ENCODE measurements around the gene GGTA1.
A peak's percentile ranks its signal among the peaks of the same experiment; 100 is the strongest.
"Not testable (repeated sequence)": the region's sequence is repeated elsewhere in the genome, so short reads cannot be mapped to it uniquely, and the experiment has no call there.

Gene GGTA1

DNA sequence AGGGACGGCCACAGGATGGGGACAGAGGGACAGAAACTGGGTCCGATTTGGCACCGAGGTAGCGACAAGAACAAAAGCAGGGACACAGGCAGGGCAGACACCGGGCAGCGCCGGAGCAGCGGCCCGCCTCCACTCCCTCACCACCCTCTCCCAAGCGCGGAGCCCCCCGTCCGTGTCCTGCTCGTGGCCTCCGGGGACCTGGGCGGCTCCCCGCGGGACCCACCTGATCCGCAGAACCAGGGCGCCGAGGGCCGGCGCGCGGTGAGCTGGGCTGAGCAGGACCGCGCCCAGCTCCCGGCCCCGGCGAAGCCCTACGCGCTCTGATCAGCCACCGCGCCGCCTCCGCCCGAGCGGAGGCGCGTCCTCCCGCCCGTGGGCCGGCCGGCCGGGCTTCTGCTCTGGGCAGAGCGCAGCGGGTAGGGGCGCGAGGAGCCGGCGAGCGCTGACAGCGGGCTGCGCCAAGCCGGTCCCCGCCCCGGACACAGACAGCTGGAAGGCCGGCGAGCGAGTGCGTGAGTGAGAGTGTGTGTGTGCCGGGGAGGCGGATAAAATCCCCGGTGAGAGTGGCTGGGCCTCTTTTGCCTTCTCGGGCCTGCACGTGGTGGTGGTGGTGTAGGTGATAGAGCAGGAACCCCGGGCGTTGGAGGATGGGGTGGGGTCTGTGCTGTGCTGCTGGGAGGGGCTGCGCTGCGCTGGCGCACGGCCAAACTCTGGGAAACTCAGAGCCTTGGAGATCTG is at the start of gene GGTA1:
Gene GGTA1 (minus strand): TSS at position 418 of the 738 bp plus-strand sequence. CDS start 31,922 bp downstream, outside the sequence.
- peak; percentile 5 for DNase-seq (ENCODE audit: low read depth)

DNA sequence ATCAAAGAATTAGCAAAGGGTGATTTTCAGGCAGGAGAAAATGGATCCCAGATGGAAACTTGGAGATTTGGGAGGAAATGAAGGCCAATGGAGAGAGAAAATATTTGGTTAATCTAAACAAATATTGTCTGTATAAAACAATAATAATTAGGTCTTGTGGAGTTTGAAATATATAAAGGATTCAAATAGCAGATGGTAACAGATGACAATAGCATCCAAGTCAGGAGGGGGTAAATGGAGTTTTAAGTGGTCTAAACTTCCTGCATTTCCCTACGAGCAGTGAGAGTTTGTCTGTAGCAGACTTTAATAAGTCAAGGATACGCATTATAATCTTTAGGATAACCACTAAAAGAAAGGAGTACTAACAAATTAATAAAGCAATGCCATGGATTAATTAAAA is 49.0 kb upstream of the GGTA1 start:
- no peak for DNase-seq (ENCODE audit: low read depth)

DNA sequence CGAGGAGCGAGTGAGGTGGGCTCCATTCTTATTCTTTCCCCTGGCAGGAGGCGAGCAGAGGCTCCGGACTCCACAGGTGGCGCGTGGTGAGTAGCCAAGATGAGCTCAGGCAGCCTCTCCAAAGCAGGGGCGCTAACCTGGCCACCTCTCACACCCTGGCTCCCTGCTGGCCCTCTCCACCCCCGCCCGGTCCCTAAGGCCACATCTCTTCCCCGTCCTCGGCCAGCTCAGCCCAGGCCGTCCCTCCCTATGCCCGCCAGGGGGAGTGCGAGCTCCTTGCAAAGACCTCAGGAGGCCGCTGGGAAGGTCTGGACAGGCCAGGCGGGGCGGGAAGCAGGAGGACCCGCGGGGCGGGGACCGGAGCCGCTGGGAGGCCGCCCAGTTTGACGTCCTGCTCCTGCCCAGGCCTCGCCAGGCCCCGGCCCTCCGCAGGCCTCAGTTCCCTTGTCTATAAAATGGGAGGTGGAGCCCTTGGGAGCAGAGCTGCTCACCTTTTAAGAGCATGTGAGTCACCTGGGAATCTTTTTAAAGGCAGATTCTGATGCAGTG is 46.3 kb upstream of the GGTA1 start:
- DNase-seq (ENCODE audit: low read depth): peak; percentile 67

DNA sequence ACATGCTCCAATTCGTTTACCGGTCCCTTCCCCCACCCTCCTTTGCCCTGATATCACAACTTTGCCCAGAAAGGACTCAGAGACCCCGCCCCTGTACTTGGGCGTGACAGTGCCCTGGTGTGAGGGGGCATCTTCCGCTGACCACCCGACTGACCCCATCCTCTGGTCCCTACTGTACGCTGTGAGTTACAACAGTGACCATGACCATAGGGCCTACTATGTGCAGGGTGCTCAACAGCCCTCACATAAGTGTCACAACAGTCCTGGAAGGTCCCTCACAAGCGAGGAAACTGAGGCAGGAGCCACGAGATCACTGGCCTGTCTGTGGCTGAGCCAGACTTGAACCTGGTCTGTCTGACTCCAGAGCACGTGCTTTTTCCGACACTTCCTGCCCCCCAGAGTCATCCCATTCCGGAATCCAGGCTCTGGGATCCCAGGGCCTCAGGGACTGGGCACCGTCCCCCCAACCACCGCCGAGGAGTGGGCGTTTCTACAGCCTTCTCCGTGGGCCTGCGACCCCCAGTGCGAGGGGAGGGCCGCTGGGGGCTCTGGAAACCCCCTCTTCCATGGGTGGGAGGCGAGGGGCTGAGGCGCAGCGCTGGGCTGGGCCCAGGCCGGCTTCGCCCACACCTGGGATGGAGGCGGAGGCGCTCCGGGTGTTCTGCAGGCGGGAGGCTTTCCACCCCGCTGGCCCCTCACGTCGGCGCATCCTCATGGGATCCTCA is 45.7 kb upstream of the GGTA1 start:
- DNase-seq (ENCODE audit: low read depth): no peak

DNA sequence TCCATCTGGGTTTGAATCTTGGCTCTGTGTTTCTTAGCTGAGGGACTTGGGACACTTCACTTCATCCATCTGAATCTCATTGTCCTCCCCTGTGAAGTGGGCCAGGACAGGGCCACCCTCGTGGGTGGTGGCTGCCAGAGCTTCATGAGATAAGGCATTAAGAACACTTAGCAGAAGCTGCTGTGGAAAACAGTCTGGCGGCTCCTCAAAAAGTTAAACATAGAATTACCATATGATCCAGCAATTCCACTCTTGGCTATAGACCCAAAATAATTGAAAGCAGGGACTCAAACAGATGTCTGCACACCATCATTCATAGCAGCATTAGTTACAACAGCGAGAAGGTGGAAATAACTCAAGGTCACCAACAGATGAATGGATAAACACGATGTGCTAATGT is 42.4 kb upstream of the GGTA1 start:
- no peak for DNase-seq (ENCODE audit: low read depth)

DNA sequence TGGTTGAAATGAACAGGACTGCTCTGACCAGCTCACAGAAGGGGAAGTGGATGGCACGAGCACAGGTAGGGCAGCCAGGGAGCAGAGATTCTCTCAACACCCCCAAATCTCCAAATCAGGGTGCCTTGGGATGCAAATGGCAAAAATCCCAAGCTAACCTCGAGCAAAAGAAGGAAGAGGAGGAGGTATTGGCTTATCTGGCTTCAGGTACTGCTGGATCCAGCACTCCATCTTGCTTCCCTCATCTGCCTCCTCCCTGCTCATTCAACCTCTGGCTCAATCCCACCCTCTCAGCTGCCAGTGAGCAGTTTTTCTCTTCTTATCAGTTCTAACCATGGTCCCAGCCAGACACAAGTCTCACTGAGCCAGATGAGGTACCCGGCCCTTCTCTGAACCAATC is 41.6 kb upstream of the GGTA1 start:
- no peak for DNase-seq (ENCODE audit: low read depth)

DNA sequence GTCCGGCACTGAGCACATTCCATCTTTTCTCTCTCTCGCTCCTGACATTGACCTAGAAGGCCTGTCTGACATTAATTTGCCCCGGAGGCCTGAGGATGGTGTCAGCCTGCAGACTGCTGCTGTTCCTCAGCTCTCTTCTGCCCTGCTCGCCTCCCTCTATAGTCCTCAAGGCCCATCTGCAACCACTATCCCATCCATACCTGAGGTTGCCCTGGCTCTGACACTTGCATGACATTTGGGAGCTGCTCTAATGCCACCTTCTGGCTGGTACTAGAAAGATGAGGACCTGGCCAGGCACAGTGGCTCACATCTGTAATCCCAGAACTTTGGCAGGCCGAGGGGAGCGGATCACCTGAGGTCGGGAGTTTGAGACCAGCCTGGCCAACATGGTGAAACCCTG is 38.6 kb upstream of the GGTA1 start:
- no peak for DNase-seq (ENCODE audit: low read depth)

DNA sequence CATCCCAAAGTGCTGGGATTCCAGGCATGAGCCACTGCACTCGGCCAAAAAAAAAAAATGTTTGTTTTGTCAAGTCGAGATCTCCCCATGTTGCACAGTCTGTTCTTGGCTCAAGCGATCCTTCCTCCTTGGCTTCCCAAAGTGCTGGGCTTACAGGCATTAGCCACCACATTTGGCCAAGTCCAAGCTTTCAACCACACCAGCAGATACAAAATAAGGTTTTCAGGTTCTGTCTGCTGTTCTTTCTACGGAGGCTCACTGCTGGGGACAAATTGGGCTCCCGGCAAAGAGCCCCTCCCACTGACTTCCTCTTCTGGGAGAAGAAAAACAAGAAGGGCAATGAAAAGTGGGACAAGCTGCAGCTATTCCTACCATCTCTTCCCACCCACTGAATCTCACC is 37.6 kb upstream of the GGTA1 start:
- DNase-seq (ENCODE audit: low read depth): no peak

DNA sequence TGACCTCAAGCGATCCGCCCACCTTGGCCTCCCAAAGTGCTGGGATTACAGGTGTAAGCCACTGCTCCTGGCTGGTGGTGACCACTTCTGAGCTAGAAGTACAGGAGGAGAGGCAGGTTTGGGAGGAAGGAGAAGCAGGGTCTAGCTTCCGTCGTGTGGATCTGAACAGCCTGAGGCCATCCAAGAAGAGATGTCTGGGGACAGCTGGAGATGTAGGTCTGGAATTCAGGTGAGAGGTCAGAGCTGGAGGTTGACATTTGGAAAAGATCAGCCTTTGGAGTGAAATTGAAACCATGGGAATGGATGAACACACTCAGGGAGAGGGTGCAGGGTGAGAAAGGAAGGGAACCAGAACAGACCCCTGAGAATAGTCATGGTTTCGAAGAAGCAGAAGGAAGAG is 33.2 kb upstream of the GGTA1 start:
- no peak for DNase-seq (ENCODE audit: low read depth)

DNA sequence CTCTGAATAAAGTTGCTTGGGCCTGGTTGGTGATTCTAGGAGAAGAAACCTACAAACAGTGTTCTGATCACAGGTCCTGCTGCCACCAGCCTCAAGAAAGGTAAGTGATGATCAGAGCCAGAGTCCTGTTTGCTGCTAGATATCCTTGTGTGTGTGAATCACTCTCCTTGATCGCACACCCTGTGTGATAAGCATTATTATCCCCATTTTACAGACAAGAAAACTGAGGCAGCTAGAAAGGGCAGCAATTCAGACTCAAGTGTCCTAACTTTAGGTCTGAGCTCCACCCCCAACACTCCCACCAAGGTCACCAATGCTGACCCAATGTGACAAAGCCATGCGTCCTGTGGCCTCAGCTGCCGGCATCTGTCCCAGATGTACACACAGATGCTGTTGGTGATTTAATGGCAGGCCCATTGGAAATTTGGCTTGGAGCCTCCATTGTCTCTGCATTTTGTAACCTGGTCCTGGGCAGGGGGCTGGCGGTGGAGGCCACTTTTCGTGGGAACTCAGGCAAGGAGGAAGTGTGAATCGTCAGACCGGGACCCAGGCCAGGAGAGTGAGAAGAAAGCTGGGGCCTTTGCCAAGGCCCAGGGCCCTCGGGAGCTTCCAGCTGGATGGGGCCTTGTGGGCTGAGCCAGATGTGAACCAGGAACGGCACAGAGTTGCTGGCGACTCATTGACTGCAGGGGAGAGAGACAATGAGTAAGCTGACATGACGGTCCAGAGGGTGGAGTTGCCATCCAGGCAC is 29.8 kb upstream of the GGTA1 start:
- peak; percentile 94 for DNase-seq (ENCODE audit: low read depth)

DNA sequence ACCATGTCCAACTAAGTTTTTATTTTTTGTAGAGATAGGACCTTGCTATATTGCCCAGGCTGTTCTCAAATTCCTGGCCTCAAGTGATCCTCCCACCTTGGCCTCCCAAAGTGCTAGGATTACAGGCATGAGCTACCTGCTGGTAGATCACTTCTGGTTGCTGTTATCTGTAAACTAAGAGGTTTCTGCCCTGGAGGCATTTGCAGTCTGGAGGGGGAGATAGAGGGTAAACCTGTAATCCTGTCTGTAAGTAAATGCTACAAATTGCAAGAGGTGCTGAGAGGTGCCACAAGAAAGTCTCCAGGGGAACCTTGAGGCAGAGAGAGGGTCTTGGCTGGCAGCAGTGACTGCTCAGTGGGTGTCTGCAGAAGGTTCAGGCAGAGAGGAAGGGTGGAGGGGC is 29.0 kb upstream of the GGTA1 start:
- DNase-seq (ENCODE audit: low read depth): no peak

DNA sequence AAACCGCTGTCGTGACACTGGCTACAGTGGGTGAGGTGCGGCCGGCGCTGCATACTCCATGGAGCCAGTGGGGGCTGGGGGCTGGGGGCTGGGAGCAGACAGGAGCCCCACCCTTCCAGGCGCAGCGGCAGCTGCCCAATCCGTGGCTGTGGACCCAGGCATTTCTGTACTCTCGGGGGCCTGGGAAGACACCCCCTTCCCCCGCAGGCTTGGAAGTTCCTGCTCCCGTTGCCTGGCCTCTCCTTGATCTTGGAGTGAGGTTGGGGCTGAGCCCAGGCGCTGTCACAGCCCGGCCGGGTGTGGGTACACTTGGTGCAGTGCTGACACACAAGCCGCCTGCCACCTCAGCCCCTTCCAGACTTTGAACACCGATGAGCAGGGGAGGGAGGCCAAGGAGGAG is 27.7 kb upstream of the GGTA1 start:
- DNase-seq (ENCODE audit: low read depth): no peak

DNA sequence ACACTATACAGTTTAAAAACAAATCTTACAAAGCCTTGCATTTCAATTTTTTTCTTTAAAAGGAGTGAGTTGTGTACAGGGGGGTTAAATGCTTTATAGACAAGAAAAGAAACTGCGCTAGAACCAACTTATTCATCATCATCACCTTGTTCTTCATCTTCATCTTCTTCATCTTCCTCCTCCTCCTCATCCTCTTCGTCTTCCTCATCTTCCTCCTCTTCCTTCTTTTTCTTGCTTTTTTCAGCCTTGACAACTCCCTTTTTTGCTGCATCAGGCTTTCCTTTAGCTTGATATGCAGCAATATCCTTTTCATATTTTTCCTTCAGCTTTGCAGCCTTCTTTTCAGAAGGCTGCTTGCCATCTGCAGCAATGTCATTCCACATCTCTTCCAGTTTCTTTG is 20.0 kb upstream of the GGTA1 start:
- not testable (repeated sequence) for DNase-seq (ENCODE audit: low read depth)

DNA sequence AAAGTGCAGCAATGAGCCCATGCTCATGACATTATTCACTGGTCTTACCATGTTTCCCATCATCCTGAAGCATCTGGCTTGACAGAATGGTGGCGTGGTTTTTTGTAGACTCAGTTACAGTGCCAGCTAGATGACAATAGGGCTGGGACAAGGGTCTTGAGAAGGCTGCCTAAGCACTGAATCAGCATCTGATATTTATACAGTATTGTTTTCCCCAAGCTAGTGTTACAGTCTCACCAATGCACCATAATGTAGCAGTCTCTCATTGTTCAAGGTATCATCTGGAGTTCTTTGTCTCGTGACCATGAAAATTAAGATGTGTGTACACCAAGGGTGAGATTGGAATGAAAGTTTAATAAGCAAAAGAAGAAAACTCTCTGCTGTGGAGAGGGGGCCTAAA is 19.0 kb upstream of the GGTA1 start:
- no peak for DNase-seq (ENCODE audit: low read depth)

DNA sequence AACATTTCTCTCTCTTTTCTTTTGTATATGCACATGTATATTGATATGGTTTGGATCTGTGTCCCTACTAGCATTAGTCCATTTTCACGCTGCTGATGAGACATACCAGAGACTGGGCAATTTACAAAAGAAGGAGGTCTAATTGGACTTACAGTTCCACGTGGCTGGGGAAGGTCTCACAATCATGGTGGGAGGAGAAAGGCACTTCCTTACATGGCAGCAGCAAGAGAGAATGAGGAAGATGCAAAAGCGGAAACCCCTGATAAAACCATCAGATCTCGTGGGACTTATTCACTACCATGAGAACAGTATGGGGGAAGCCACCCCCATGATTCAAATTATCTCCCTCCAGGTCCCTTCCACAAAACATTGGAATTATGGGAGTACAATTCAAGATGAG is 13.5 kb upstream of the GGTA1 start:
- not testable (repeated sequence) for DNase-seq (ENCODE audit: low read depth)

DNA sequence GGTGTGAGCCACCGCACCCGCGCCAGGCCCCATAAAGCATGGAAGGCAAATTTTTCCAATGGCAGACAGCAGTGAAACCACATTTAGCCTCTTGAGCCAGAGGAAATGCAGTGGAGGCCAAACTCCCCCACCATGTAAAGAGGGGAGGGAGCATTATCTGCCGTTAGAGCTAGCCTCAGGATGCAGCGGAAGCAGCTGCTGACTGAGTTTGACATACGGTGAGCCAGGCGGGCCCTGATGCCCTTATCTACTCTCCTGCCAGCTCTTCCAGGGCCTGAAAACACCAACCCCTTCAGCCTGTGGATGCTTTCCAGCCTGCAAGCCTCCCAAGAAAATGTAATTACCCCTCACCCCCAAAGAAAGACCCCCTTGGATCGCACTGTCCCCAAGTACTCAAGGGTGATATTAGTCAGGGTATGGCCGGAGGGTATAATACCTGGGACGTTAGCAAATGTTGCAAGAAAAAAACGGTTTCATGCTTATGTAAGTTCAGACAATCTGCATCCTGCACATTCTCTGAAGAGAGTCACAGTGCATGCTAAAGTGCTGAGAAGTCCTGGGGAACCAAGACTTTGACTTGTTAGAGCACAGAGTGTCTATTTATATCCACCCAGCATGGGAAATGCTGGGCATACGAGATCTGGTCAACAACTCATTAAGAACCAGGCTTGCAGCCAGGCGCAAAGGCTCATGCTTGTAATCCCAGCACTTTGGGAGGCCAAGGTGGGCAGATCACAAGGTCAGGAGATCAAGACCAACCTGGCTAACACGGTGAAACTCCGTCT is 11.3 kb upstream of the GGTA1 start:
- no peak for DNase-seq (ENCODE audit: low read depth)

DNA sequence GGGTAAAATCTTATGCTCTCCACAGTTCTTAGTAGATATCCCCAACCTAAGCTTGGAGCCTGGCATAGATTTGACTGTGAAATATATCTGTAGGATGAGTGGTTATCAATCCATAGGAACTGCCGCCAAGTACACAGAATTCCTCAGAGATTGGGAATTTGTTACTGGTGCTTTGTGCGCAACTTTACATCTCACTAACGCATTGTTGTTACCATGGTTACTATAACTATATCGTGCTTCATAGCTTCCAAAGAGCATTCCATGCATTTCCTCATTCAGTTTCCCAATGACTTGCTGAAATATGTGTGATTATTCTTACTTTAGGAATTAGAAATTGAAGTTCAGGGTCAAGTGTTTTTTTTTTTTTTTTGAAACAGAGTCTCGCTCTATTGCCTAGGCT is 9.5 kb upstream of the GGTA1 start:
- DNase-seq (ENCODE audit: low read depth): peak; percentile 46

DNA sequence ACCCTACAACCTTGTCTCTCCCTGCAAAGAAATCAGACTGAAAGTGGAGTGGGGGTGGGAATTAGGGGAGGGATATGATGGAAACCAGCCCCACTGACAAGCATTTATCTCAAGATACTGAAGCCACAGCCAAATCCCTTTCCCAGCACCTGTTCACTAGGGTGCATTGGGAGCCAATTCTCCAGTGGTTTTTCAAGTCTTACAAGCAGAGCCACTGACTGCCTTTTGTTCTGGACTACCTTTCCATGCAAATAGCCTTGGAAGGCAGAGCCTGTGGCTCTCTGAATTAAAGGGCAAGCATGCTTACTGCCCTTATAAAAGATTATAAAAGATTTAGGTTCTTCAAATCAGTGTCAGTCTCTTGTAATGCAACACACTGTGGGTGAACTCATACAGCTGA is 8.8 kb upstream of the GGTA1 start:
- no peak for DNase-seq (ENCODE audit: low read depth)

DNA sequence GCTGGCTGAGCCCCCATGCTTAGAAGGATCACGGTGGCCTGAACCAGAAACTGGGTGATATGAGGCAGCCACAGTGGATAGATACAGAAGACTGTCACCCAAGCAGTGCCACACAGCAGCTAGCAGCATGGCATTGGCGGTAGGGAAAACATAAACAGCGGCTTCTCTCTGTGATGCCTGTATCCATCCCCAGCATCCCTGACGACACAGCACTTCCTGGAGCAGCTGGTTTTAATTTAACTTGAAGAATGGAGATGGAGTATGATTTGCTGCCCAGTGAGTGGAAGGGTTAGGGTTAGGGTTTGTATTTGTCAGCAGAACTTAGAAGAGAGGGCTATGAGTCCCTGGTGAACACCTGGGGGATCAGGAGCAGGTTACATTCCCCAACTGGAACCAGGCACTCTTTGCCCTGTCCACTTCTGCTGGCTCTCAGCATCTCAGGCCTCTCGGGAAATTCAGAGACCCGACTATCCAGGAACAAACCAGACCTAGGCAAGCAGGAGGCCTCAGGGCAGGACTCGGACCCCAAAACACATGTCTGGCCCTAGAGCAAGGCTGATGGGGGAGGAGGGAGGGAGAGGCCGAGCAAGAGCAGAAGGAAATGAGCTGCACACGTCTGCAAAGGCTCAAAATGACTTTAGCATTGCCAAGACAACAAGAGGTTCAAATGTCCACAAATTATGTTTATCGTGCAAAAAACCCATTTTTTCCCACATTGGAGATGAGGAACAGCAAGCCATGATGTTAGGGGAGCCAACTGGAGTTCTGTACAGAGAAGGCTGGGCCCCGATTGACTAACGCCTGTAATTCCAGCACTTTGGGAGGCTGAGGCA is 6.5 kb upstream of the GGTA1 start:
- no peak for DNase-seq (ENCODE audit: low read depth)

DNA sequence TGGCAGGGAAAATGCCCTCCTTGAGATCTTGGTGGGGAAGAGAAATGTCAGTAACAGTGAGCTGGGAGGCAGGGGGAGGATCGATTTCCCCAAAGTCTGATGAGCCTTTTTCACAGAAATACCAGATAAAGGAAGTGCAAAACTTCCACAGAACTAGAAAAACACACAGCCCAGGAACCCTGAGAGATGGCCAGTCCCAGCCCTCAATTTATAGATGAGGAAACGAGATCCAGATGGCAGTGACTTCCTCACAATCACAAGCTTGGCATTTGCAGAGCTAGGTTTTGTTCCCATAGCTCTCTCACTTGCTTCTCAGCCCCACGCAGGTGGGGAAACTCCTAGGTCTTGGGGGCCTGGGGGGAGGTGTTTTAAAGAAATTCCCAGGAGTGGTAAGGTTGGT is 3.8 kb upstream of the GGTA1 start:
- DNase-seq (ENCODE audit: low read depth): peak; percentile 26

DNA sequence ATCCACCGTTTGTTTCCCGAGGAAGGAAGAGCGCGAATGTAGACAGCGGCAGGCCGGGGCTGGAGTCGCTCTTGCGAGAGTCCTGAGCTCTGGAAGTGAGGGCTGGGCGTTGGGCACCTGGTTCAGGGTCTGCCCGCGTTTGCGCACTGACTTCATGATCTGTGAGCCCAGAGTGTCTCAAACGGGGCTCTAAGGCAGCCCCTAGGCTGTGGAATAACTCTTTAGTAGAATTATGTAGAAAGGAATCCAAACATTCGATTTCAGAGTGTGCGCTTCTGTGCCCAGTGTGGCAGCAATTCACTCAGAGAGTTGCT is 478 bp upstream of the GGTA1 start:
- no peak for DNase-seq (ENCODE audit: low read depth)

DNA sequence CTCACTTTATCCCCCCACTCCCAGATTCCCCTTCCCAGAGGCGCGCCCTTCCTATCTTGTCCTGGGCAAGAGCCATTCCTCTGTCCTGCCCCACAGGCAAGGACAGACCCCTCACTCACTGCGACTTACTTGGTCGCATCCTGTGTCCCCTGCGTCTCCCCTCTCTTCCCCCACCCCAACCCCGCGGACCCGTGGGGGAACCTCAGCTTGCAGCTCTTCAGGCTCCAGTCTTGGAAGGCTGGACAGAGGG is 542 bp downstream of the GGTA1 start:
- DNase-seq (ENCODE audit: low read depth): no peak
